ENCODE measurements around the gene FAM216B. TPM values are rescaled to one million over a fixed set of nuclear protein-coding genes. Genes with fewer than 3 reads are reported as not detected.
"Not testable (repeated sequence)": the region's sequence is repeated elsewhere in the genome, so short reads cannot be mapped to it uniquely, and the experiment has no call there.

The FAM216B gene
- total RNA-seq, 1 experiment from 2014 or later: not detected

DNA sequence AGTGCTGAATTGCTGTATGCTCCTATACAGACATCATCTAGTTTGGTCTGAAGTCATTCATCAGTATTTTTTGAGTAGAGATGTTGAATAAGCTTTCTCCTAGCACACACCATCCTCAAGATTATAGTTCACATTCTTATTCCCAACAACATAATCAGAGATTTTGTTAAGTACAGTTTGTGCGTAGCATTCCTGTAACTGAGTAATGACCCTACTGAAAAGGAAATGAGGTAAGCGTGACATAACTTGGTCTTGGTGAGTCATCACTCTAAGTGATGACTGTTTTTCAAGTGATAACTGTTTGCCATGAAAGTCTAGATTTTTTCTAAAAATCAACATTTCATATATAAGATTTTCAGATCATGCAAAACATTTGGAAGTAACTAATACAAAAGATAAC lies 18.5 kb upstream of the FAM216B start:
- peak; percentile 27 for DNase-seq (ENCODE audit: low spot score)
- POLR2A ChIA-PET (ENCODE audit: low non-redundant PET): no interaction called here
- H3K27ac ChIP-seq (ENCODE audit: low read depth, low read length, poor library complexity, severe bottlenecking): no peak overlapping the region

DNA sequence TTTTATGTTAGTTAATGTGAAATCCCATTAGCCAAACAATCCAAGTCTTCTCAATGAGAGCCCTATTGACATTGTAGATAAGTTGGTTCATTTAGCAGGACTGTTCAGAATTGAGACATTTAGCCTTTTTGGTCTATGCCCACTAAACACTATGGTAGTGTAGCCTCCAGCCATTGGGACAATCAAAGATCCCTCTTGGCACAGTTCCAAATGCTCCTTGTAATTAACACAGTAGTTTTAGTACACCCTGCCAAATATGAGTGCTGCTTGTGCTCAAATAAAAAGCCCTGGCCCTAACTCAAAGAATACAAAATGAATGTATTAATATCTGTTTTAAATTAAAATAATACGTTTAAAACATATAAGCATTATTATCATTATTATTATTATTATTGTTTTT lies 15.4 kb upstream of the FAM216B start:
- H3K36me3 ChIP-seq (ENCODE audit: insufficient read depth, low read length, poor library complexity, severe bottlenecking): no peaks in the 10 kb centered on the region
- intact Hi-C loops (cut with micrococcal nuclease; ENCODE audit: unreplicated experiment): no loop called here
- no TSS peak for BruUV-seq (replicated peaks)
- TF ChIP-seq EZH2 (IDR thresholded peaks at IDR 0.05; ENCODE audit: borderline replicate concordance, low read depth, low read length, poor library complexity, severe bottlenecking): no peak
- TF ChIP-seq, protein P1, sequence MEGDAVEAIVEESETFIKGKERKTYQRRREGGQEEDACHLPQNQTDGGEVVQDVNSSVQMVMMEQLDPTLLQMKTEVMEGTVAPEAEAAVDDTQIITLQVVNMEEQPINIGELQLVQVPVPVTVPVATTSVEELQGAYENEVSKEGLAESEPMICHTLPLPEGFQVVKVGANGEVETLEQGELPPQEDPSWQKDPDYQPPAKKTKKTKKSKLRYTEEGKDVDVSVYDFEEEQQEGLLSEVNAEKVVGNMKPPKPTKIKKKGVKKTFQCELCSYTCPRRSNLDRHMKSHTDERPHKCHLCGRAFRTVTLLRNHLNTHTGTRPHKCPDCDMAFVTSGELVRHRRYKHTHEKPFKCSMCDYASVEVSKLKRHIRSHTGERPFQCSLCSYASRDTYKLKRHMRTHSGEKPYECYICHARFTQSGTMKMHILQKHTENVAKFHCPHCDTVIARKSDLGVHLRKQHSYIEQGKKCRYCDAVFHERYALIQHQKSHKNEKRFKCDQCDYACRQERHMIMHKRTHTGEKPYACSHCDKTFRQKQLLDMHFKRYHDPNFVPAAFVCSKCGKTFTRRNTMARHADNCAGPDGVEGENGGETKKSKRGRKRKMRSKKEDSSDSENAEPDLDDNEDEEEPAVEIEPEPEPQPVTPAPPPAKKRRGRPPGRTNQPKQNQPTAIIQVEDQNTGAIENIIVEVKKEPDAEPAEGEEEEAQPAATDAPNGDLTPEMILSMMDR (conservative IDR thresholded peaks at IDR 0.05; ENCODE audit: low read depth, low read length): no peak
- H3K4me1 ChIP-seq (ENCODE audit: insufficient read depth, low read length, poor library complexity, severe bottlenecking): no peaks in the 10 kb centered on the region
- no peak for DNase-seq (ENCODE audit: low spot score)
- H3K4me3 ChIP-seq (ENCODE audit: low read depth, low read length, poor library complexity, severe bottlenecking): no peak overlapping the region
- H3K27ac ChIP-seq (ENCODE audit: low read depth, low read length, poor library complexity, severe bottlenecking): no peak overlapping the region
- no peaks in the 10 kb centered on the region for H3K27me3 ChIP-seq (replicated peaks; ENCODE audit: insufficient read depth, low read depth, low read length, poor library complexity)
- POLR2A ChIA-PET (ENCODE audit: low non-redundant PET): no interaction called here
- no peaks in the 10 kb centered on the region for H3K9me3 ChIP-seq (ENCODE audit: low read depth, low read length, poor library complexity, severe bottlenecking)
- CTCF ChIA-PET: no interaction called here

More for the DNA sequence above, 18.5 kb upstream of the FAM216B start:
- H3K4me3 ChIP-seq (ENCODE audit: low read depth, low read length, poor library complexity, severe bottlenecking): no peak overlapping the region
- BruUV-seq (replicated peaks): no TSS peak
- no peaks in the 10 kb centered on the region for H3K9me3 ChIP-seq (ENCODE audit: low read depth, low read length, poor library complexity, severe bottlenecking)
- CTCF ChIA-PET: no interaction called here
- H3K27me3 ChIP-seq (replicated peaks; ENCODE audit: insufficient read depth, low read depth, low read length, poor library complexity): no peaks in the 10 kb centered on the region
- intact Hi-C loops (cut with micrococcal nuclease; ENCODE audit: unreplicated experiment): no loop called here
- TF ChIP-seq, protein P1 (conservative IDR thresholded peaks at IDR 0.05; ENCODE audit: low read depth, low read length): no peak
- no peak for TF ChIP-seq EZH2 (IDR thresholded peaks at IDR 0.05; ENCODE audit: borderline replicate concordance, low read depth, low read length, poor library complexity, severe bottlenecking)
- H3K4me1 ChIP-seq (ENCODE audit: insufficient read depth, low read length, poor library complexity, severe bottlenecking): no peaks in the 10 kb centered on the region
- H3K36me3 ChIP-seq (ENCODE audit: insufficient read depth, low read length, poor library complexity, severe bottlenecking): no peaks in the 10 kb centered on the region

DNA sequence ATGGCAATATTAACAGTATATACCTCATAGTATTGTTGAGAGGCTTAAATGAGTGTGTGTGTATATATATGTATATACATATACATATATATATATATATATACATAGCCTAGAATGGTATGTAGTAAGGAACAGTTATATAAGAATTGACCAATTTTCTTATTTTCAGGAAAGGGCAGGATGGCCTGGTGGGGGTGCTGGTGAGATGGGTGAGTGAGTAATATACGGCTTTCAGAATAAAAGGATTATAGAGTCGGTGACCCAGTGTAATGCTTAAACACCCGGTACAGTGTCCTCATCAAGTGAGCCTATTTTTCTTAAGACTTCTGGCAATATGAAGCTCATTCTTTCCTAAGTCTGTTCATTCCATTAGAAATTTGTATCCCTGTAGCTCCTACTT lies 11.7 kb upstream of the FAM216B start:
- no TSS peak for BruUV-seq (replicated peaks)
- intact Hi-C loops (cut with micrococcal nuclease; ENCODE audit: unreplicated experiment): no loop called here
- H3K36me3 ChIP-seq (ENCODE audit: insufficient read depth, low read length, poor library complexity, severe bottlenecking): no peaks in the 10 kb centered on the region
- no peak overlapping the region for H3K27ac ChIP-seq (ENCODE audit: low read depth, low read length, poor library complexity, severe bottlenecking)
- DNase-seq (ENCODE audit: low spot score): no peak
- no peaks in the 10 kb centered on the region for H3K4me1 ChIP-seq (ENCODE audit: insufficient read depth, low read length, poor library complexity, severe bottlenecking)
- no peak overlapping the region for H3K4me3 ChIP-seq (ENCODE audit: low read depth, low read length, poor library complexity, severe bottlenecking)
- no peaks in the 10 kb centered on the region for H3K27me3 ChIP-seq (replicated peaks; ENCODE audit: insufficient read depth, low read depth, low read length, poor library complexity)
- CTCF ChIA-PET: interaction anchor here (0.7 kb wide), 1 partner anchor 202 kb away, joined by 3 read pairs; no protein-coding TSS in a partner anchor
- no peaks in the 10 kb centered on the region for H3K9me3 ChIP-seq (ENCODE audit: low read depth, low read length, poor library complexity, severe bottlenecking)
- no peak for TF ChIP-seq EZH2 (IDR thresholded peaks at IDR 0.05; ENCODE audit: borderline replicate concordance, low read depth, low read length, poor library complexity, severe bottlenecking)
- TF ChIP-seq, protein P1 (conservative IDR thresholded peaks at IDR 0.05; ENCODE audit: low read depth, low read length): no peak
- POLR2A ChIA-PET (ENCODE audit: low non-redundant PET): no interaction called here

DNA sequence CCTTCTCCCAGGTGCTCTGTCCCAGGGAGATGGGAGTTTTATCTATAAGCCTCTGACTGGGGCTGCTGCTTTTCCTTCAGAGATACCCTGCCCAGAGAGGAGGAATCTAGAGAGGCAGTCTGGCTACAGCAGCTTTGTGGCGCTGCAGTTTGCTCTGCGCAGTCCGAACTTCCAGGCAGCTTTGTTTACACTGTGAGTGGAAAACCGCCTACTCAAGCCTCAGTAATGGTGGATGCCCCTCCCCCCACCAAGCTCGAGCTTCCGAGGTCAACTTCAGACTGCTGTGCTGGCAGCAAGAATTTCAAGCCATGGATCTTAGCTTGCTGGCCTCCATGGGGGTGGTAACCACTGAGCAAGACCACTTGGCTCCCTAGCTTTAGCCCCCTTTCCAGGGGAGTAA lies 4.8 kb upstream of the FAM216B start:
- H3K4me1 ChIP-seq (ENCODE audit: insufficient read depth, low read length, poor library complexity, severe bottlenecking); H3K36me3 ChIP-seq (ENCODE audit: insufficient read depth, low read length, poor library complexity, severe bottlenecking); BruUV-seq (replicated peaks); intact Hi-C loops (cut with micrococcal nuclease; ENCODE audit: unreplicated experiment); H3K4me3 ChIP-seq (ENCODE audit: low read depth, low read length, poor library complexity, severe bottlenecking); CTCF ChIA-PET; DNase-seq (ENCODE audit: low spot score); POLR2A ChIA-PET (ENCODE audit: low non-redundant PET); H3K27ac ChIP-seq (ENCODE audit: low read depth, low read length, poor library complexity, severe bottlenecking); H3K27me3 ChIP-seq (replicated peaks; ENCODE audit: insufficient read depth, low read depth, low read length, poor library complexity); H3K9me3 ChIP-seq (ENCODE audit: low read depth, low read length, poor library complexity, severe bottlenecking): not testable (repeated sequence)
